Measurements from ENCODE around the gene BRAT1. TPM values are rescaled to one million over a fixed set of nuclear protein-coding genes. Genes with fewer than 3 reads are reported as not detected.
A peak's percentile ranks its signal among the peaks of the same experiment; 100 is the strongest.

Gene BRAT1
- total and polyA plus RNA-seq, 8 donors, result 16.3 to 119 (median 27.4) TPM

DNA sequence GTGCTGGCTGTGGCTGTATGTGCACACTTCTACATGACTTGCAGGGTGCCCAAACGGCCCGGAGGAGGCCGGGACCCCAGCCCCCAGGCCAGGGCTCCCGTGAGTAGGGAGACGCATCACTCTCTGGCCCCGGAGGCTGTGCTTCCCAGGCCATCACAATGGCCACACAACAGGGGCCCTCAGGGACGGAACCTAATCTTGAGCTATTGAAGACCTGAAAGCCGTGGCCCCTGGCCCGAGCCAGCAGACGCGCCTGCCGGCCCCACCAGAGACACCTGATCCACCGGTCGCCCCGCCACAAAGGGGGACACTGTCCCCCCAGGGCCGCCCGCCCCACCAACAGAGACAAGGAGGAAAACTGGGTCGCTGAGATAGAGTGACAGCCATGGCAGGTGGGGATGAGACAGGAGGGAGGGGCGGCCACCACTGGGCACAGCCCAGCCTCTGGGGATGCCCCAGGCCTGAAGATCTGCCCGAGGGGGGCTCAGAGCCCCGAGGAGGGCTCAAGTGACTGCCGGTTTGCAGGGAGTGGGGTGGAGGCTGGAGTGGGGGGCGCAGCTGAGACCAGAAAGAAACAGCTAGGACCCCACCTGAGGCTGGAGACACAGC, 45.9 kb downstream of the BRAT1 start:
- peak overlapping the region in 3 of 5 donors; percentile 43 to 75 (median 52) for H3K27ac ChIP-seq
- H3K4me1 ChIP-seq, result peaks cover 31 to 57% (median 46%) of the 10 kb centered on the region in 4 donors
- H3K9me3 ChIP-seq, result no peaks in the 10 kb centered on the region
- H3K36me3 ChIP-seq, result no peaks in the 10 kb centered on the region
- TF ChIP-seq EP300 (IDR thresholded peaks at IDR 0.05) (no peak), POLR2A (IDR thresholded peaks at IDR 0.05) (no peak), POLR2AphosphoS5 (IDR thresholded peaks at IDR 0.05) (no peak)
- TF ChIP-seq, protein P1, sequence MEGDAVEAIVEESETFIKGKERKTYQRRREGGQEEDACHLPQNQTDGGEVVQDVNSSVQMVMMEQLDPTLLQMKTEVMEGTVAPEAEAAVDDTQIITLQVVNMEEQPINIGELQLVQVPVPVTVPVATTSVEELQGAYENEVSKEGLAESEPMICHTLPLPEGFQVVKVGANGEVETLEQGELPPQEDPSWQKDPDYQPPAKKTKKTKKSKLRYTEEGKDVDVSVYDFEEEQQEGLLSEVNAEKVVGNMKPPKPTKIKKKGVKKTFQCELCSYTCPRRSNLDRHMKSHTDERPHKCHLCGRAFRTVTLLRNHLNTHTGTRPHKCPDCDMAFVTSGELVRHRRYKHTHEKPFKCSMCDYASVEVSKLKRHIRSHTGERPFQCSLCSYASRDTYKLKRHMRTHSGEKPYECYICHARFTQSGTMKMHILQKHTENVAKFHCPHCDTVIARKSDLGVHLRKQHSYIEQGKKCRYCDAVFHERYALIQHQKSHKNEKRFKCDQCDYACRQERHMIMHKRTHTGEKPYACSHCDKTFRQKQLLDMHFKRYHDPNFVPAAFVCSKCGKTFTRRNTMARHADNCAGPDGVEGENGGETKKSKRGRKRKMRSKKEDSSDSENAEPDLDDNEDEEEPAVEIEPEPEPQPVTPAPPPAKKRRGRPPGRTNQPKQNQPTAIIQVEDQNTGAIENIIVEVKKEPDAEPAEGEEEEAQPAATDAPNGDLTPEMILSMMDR (IDR thresholded peaks at IDR 0.05), result no peak
- intact Hi-C loops (cut with DNase I; ENCODE audit: low total_unique reads), result no loop called here
- no peaks in the 10 kb centered on the region for H3K27me3 ChIP-seq
- DNase-seq, result no peak
- no peak overlapping the region for H3K4me3 ChIP-seq
- 76 to 90% (median 87%) methylated on average over 5 to 23 of the region's 23 CpGs for WGBS, 5 donors

DNA sequence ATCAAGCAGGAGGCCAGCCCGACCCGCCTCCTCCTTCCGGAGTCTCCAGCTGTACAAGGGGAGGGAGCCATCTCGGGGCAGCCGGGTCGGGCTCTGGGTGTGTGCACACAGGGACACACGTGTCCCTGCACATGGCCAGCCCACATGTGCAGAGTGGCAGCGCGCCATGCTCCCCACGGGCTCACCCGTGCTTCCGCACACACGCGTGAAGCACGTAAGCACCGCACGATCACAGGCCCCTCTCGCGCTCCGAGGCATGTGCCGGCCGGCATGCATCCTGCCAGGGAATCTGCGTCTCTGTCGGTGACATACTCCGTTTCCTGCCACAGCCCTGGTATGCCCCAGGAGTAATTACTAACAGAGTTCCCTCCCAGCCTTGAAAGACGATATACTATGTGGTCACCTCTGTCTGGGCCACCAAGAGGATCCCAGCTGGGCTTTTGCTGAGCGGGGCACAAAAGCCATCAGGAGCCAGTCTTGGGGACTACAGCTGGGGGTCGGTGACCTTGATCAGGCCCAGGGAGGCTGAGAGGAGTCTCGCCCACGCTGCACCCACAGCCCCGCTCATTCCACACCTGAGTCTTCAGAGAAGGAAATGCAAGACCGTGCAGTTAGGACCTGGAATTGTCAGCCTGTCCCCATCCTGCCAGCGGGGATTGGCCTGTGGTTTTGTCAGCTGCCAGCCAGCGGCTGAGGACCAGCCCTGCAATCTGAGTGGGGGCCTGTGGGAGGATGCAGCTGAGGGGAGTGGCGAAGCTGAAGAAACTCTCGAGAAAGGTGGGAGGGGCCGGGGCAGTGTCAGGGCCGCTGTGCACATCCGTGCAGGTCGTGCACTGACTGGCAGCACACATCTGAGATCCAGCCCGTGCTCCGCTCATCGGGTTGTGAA, 46.8 kb downstream of the BRAT1 start:
- Histone ChIP-seq H3K27me3 (no peaks in the 10 kb centered on the region), H3K4me3 (no peak overlapping the region), H3K9me3 (no peaks in the 10 kb centered on the region), H3K4me1 (peaks cover 31 to 57% (median 46%) of the 10 kb centered on the region in 4 donors), H3K27ac (peak overlapping the region in 4 of 5 donors; percentile 25 to 52 (median 38)), H3K36me3 (no peaks in the 10 kb centered on the region)
- no peak for TF ChIP-seq POLR2AphosphoS5 (IDR thresholded peaks at IDR 0.05)
- TF ChIP-seq EP300 (IDR thresholded peaks at IDR 0.05), result no peak
- DNase-seq, result peak in 1 of 2 donors; percentile 82
- WGBS, 5 donors, result 54 to 63% (median 57%) methylated on average over 36 to 43 of the region's 43 CpGs
- intact Hi-C loops (cut with DNase I; ENCODE audit: low total_unique reads), result no loop called here

DNA sequence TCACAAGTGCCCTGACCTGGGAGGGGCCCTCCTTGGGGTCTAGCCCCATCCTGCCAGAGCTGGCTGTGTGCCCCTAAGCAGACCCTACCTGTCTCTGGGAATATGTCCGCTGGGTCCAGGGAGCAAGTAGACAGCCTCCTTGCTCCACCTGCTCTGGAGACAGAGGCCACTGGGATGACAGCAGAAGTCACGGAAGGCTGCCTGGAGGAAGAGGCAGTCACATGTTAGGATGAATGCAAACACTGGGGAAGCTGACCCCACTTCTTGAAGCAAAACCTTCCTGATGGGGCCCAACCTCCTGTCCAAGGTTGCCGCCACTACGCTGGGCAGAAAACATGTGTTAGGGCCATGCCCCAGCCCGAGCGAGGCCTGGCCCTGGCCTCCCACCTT, 47.4 kb downstream of the BRAT1 start:
- no peak for DNase-seq
- Histone ChIP-seq H3K9me3 (no peaks in the 10 kb centered on the region), H3K4me3 (no peak overlapping the region), H3K27ac (peak overlapping the region in 4 of 5 donors; percentile 25 to 52 (median 33)), H3K4me1 (peaks cover 31 to 54% (median 45%) of the 10 kb centered on the region in 4 donors), H3K27me3 (no peaks in the 10 kb centered on the region), H3K36me3 (no peaks in the 10 kb centered on the region)
- 82 to 100% (median 92%) methylated on average over 2 to 6 of the region's 6 CpGs for WGBS, 5 donors
- intact Hi-C loops (cut with DNase I; ENCODE audit: low total_unique reads), result no loop called here
- TF ChIP-seq POLR2AphosphoS5 (IDR thresholded peaks at IDR 0.05) (no peak), EP300 (IDR thresholded peaks at IDR 0.05) (no peak), POLR2A (IDR thresholded peaks at IDR 0.05) (no peak)
- TF ChIP-seq, protein P1 (IDR thresholded peaks at IDR 0.05), result no peak

DNA sequence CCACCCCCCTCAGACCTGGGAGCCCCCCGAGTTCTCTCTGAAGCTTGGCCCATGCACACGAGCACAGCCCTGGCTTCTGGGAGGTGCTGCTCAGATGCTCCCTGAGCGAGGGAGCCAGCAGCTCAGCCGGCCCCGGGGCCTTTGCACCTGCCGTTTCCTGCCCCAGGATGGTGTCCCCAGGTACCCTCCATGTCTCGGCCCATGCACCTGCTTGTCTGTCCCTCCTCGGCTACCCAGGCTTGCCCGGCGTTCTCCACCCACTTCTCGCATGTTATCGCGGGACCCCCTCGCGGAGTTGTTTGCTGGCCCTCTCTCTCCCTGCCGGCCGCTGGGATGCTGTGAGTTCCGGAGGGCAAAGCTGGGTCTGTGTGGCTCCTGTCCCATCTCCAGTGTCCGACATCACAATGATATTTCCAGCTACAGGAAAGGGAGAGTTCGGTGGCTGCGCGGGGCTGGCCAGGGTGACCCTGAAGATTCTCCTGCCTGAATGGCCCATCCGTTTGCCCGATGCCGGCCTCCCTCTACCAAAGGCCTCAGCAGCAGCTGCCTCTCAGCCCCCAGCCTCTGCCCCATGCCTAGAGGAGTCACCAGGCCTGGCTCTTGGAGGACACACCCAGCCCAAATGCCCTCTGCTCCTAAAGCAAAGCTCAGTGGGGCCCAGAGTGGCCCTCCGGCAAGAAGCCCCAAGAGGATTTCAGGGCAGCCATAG, 48.0 kb downstream of the BRAT1 start:
- no peak for DNase-seq
- WGBS, 5 donors, result 86 to 93% (median 90%) methylated on average over 24 to 26 of the region's 26 CpGs
- peaks cover 29 to 49% (median 40%) of the 10 kb centered on the region in 4 donors for H3K4me1 ChIP-seq
- intact Hi-C loops (cut with DNase I; ENCODE audit: low total_unique reads), result no loop called here
- no peak overlapping the region for H3K4me3 ChIP-seq
- no peaks in the 10 kb centered on the region for H3K9me3 ChIP-seq
- H3K27me3 ChIP-seq, result no peaks in the 10 kb centered on the region
- H3K36me3 ChIP-seq, result no peaks in the 10 kb centered on the region
- H3K27ac ChIP-seq, result peak overlapping the region in 1 of 5 donors; percentile 32
- TF ChIP-seq POLR2AphosphoS5 (IDR thresholded peaks at IDR 0.05) (no peak), POLR2A (IDR thresholded peaks at IDR 0.05) (no peak), EP300 (IDR thresholded peaks at IDR 0.05) (no peak)
- TF ChIP-seq, protein P1 (IDR thresholded peaks at IDR 0.05), result no peak
